ENCODE measurements around the gene MACROD1. TPM values are rescaled to one million over a fixed set of nuclear protein-coding genes. Genes with fewer than 3 reads are reported as not detected.

Gene MACROD1
- total and polyA plus RNA-seq, 2 of the 13 experiments (the other 11 are each of a cell fraction or from before 2014, with no cell fraction given): 23.1 to 34.5 TPM

DNA sequence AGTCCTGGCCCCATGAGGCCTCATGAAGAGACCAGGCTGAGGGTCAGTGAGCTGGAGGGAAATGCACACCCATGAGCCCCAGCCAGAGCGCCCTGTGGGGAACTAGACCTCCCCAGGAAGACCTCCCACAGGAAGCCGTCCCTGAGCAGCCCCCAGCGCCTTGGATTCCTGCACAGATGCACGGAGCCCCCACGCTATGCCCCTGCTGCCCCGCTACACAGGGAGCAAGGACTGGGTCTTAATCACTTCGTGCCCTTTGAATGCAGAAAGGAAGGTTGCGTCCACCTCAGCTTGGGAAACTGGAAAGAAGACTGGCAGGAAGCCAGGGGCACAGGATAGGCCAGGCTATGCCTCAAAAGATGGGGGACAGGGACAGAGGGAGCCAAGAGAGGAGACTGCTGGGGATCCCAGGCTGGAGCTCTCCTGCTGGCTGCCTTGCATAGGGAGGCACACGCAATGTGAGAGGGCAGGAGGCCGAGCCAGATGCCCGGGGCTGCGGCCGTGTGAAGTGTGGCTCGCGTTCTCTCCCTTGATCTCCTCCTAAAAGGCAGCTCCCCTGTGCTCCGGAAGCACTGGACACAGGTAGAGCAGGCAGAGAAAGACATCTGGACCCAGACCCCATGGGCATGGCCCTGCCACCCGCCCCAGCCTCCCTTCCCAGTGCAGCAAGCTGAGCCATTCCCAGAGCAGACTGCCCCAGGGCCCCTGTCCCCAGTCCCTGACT is 32.8 kb downstream of the MACROD1 start:
- H3K4me2 ChIP-seq (ENCODE audit: low read depth, low read length): no peak overlapping the region
- H3K27me3 ChIP-seq (ENCODE audit: control insufficient read depth in 1 of 2, insufficient read depth in 2 of 2, low read length in 2 of 2): no peaks in the 10 kb centered on the region
- no peaks in the 10 kb centered on the region; the same call in 1 of the 2 replicates for H4K20me1 ChIP-seq (ENCODE audit: insufficient read depth, low read length)
- no peaks in the 10 kb centered on the region for H3K79me2 ChIP-seq (ENCODE audit: insufficient read depth, low read length)
- whole genome bisulfite sequencing (ENCODE audit: low lambda C conversion rate): 92% methylated on average over 13 of the region's 17 CpGs
- no peak for TF ChIP-seq ZNF768 (CRISPR knock-in tag; IDR thresholded peaks at IDR 0.05)
- TF ChIP-seq ARID2 (CRISPR knock-in tag; IDR thresholded peaks at IDR 0.05; ENCODE audit: borderline replicate concordance): no peak
- TF ChIP-seq, protein P1, sequence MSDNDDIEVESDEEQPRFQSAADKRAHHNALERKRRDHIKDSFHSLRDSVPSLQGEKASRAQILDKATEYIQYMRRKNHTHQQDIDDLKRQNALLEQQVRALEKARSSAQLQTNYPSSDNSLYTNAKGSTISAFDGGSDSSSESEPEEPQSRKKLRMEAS (IDR thresholded peaks at IDR 0.05): no peak
- no peak for TF ChIP-seq NFIB (CRISPR knock-in tag; IDR thresholded peaks at IDR 0.05; ENCODE audit: borderline replicate concordance)
- TF ChIP-seq, protein P2, sequence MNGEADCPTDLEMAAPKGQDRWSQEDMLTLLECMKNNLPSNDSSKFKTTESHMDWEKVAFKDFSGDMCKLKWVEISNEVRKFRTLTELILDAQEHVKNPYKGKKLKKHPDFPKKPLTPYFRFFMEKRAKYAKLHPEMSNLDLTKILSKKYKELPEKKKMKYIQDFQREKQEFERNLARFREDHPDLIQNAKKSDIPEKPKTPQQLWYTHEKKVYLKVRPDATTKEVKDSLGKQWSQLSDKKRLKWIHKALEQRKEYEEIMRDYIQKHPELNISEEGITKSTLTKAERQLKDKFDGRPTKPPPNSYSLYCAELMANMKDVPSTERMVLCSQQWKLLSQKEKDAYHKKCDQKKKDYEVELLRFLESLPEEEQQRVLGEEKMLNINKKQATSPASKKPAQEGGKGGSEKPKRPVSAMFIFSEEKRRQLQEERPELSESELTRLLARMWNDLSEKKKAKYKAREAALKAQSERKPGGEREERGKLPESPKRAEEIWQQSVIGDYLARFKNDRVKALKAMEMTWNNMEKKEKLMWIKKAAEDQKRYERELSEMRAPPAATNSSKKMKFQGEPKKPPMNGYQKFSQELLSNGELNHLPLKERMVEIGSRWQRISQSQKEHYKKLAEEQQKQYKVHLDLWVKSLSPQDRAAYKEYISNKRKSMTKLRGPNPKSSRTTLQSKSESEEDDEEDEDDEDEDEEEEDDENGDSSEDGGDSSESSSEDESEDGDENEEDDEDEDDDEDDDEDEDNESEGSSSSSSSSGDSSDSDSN (CRISPR knock-in tag; IDR thresholded peaks at IDR 0.05): peak; percentile 16; the same call in 1 of the 2 replicates
- TF ChIP-seq HOXA9 (CRISPR knock-in tag; IDR thresholded peaks at IDR 0.05; ENCODE audit: borderline replicate concordance): no peak
- TF ChIP-seq, protein P3, sequence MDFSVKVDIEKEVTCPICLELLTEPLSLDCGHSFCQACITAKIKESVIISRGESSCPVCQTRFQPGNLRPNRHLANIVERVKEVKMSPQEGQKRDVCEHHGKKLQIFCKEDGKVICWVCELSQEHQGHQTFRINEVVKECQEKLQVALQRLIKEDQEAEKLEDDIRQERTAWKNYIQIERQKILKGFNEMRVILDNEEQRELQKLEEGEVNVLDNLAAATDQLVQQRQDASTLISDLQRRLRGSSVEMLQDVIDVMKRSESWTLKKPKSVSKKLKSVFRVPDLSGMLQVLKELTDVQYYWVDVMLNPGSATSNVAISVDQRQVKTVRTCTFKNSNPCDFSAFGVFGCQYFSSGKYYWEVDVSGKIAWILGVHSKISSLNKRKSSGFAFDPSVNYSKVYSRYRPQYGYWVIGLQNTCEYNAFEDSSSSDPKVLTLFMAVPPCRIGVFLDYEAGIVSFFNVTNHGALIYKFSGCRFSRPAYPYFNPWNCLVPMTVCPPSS (IDR thresholded peaks at IDR 0.05): no peak
- ChIA-PET CTCF (ENCODE audit: low intra/inter-chr PET ratio, low total read pairs) (no interaction called here), POLR2A (interaction anchor here (1.4 kb wide), 1 partner anchor 53 kb away, joined by 4 read pairs; the partner anchor contains the start of gene STIP1)
- no peak overlapping the region for H3K9ac ChIP-seq (ENCODE audit: insufficient read depth, low read depth, low read length)
- no peak overlapping the region for H3K4me3 ChIP-seq (replicated peaks in 1 of 3; ENCODE audit: insufficient read depth in 1 of 3, low read depth in 2 of 3, low read length in 3 of 3)
- H3K4me1 ChIP-seq (ENCODE audit: insufficient read depth, low read length): peaks cover 47% of the 10 kb centered on the region
- no TSS peak for BruUV-seq (replicated peaks)
- no peaks in the 10 kb centered on the region for H3K9me3 ChIP-seq (ENCODE audit: low read length)
- H3K36me3 ChIP-seq (replicated peaks in 1 of 2; ENCODE audit: control insufficient read depth in 1 of 2, insufficient read depth in 2 of 2, low read length in 2 of 2): peaks cover 0 to 1% of the 10 kb centered on the region in 2 experiments; a peak in 2 of 5 replicates
- ATAC-seq: no peak
- H3K27ac ChIP-seq (ENCODE audit: extremely low read length, insufficient read depth, low read length): no peak overlapping the region
- intact Hi-C loops (cut with micrococcal nuclease; ENCODE audit: unreplicated experiment): no loop called here
- FAIRE-seq: no peak
- in situ Hi-C loops (cut with HindIII; ENCODE audit: extremely low pct_ligation_motif_present, low pct_unique_long_range_greater_than_20kb): no loop called here
- no peak for DNase-seq (ENCODE audit: low spot score)
- no peak overlapping the region for H2AFZ ChIP-seq (ENCODE audit: low read length)

All from HepG2 (cell line).